Measurements from ENCODE around the gene OR2J2.

GRCh38 chr6:29201966-29202365, 31.3 kb downstream of the OR2J2 start:
- TF ChIP-seq POLR2A (IDR thresholded peaks at IDR 0.05), result no peak
- TF ChIP-seq, protein P1, sequence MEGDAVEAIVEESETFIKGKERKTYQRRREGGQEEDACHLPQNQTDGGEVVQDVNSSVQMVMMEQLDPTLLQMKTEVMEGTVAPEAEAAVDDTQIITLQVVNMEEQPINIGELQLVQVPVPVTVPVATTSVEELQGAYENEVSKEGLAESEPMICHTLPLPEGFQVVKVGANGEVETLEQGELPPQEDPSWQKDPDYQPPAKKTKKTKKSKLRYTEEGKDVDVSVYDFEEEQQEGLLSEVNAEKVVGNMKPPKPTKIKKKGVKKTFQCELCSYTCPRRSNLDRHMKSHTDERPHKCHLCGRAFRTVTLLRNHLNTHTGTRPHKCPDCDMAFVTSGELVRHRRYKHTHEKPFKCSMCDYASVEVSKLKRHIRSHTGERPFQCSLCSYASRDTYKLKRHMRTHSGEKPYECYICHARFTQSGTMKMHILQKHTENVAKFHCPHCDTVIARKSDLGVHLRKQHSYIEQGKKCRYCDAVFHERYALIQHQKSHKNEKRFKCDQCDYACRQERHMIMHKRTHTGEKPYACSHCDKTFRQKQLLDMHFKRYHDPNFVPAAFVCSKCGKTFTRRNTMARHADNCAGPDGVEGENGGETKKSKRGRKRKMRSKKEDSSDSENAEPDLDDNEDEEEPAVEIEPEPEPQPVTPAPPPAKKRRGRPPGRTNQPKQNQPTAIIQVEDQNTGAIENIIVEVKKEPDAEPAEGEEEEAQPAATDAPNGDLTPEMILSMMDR (IDR thresholded peaks at IDR 0.05), result no peak

Measured in thyroid gland (tissue), 4 donors.